A549 (cell line): ENCODE measurements around the gene GPR17.

Experiments
- BHLHE40 ChIP-seq: IDR thresholded peaks from 2 replicates; pipeline ENCODE4 v1.6.1; 2012; ENCODE audit warnings: low read depth, low read length, inconsistent platforms
- CEBPB ChIP-seq, 2 experiments: fragments of >200 bp in 1 of 2; sonication (Bioruptor Twin) in 1 of 2; formaldehyde crosslinking in 1 of 2; IDR thresholded peaks; 2 replicates each; pipeline ENCODE4 v1.6.1; 2012 to 2016
- E2F6 ChIP-seq: IDR thresholded peaks from 2 replicates; pipeline ENCODE4 v1.6.1; 2012; ENCODE audit warnings: low read depth, borderline replicate concordance
- EP300 ChIP-seq, 2 experiments: fragments of >200 bp; sonication (Bioruptor Twin); formaldehyde crosslinking; IDR thresholded peaks; 2 replicates in 1 of 2; 3 replicates in 1 of 2; pipeline ENCODE4 v1.6.1; 2016 to 2017
- JUN ChIP-seq, 2 experiments: fragments of >200 bp; sonication (Bioruptor Twin); formaldehyde crosslinking; IDR thresholded peaks; 2 replicates in 1 of 2; 3 replicates in 1 of 2; pipeline ENCODE4 v1.6.1; 2016 to 2017
- JUNB ChIP-seq: fragments of >200 bp; sonication (Bioruptor Twin); formaldehyde crosslinking; IDR thresholded peaks from 2 replicates; pipeline ENCODE4 v1.6.1; 2016
- MAZ ChIP-seq: fragments of 150-350 bp; IDR thresholded peaks from 2 replicates; pipeline ENCODE4 v1.6.1; 2014; ENCODE audit warnings: antibody characterized with exemption, low read depth, low read length, borderline replicate concordance
- MYC ChIP-seq: IDR thresholded peaks from 2 replicates; pipeline ENCODE4 v1.6.1; 2012; ENCODE audit warnings: mild to moderate bottlenecking, inconsistent platforms, low read length, improper control_type of control experiment, borderline replicate concordance
- NR3C1 ChIP-seq: fragments of >200 bp; sonication (Bioruptor Twin); formaldehyde crosslinking; IDR thresholded peaks from 3 replicates; pipeline ENCODE4 v1.6.1; 2017
- POLR2A ChIP-seq: IDR thresholded peaks from 2 replicates; pipeline ENCODE4 v1.6.1; 2012; ENCODE audit warnings: mild to moderate bottlenecking, low read length
- RCOR1 ChIP-seq: fragments of 150-350 bp; IDR thresholded peaks from 2 replicates; pipeline ENCODE4 v1.6.1; 2014; ENCODE audit warnings: antibody characterized with exemption, low read length, low read depth
- SMC3 ChIP-seq: fragments of >200 bp; sonication (Bioruptor Twin); formaldehyde crosslinking; IDR thresholded peaks from 3 replicates; pipeline ENCODE4 v1.6.1; 2018; ENCODE audit warnings: inconsistent platforms
- TF ChIP-seq, protein P1 (sequence below): fragments of >200 bp; sonication (Bioruptor Twin); formaldehyde crosslinking; IDR thresholded peaks from 3 replicates; pipeline ENCODE4 v1.5.1; 2016

- no peak for TF ChIP-seq JUNB
- TF ChIP-seq, protein P1, sequence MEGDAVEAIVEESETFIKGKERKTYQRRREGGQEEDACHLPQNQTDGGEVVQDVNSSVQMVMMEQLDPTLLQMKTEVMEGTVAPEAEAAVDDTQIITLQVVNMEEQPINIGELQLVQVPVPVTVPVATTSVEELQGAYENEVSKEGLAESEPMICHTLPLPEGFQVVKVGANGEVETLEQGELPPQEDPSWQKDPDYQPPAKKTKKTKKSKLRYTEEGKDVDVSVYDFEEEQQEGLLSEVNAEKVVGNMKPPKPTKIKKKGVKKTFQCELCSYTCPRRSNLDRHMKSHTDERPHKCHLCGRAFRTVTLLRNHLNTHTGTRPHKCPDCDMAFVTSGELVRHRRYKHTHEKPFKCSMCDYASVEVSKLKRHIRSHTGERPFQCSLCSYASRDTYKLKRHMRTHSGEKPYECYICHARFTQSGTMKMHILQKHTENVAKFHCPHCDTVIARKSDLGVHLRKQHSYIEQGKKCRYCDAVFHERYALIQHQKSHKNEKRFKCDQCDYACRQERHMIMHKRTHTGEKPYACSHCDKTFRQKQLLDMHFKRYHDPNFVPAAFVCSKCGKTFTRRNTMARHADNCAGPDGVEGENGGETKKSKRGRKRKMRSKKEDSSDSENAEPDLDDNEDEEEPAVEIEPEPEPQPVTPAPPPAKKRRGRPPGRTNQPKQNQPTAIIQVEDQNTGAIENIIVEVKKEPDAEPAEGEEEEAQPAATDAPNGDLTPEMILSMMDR = no peak
- no peak for TF ChIP-seq SMC3
- TF ChIP-seq BHLHE40 = no peak
- TF ChIP-seq MYC = no peak
- TF ChIP-seq EP300 (IDR thresholded peaks at IDR 0.05) = no peak
- TF ChIP-seq NR3C1 = no peak
- no peak for TF ChIP-seq JUN (IDR thresholded peaks at IDR 0.05)
- no peak for TF ChIP-seq POLR2A
- no peak for TF ChIP-seq MAZ
- TF ChIP-seq CEBPB (IDR thresholded peaks at IDR 0.05) = no peak
- TF ChIP-seq RCOR1 = no peak
- no peak for TF ChIP-seq E2F6
These were observed 6.9 kb upstream of the GPR17 start for GRCh38 chr2:127639111-127639474.
